Naive thymus-derived CD4-positive, alpha-beta T cell (primary cell): Measurements from ENCODE around the gene MGAT4A. TPM values are rescaled to one million over a fixed set of nuclear protein-coding genes. Genes with fewer than 3 reads are reported as not detected.

Experiments used
- ATAC-seq: fragments of 150-1000 bp; cut with Tn5 transposase; 2 replicates; pipeline ENCODE4 v1.10.0; 2021; ENCODE audit warnings: mild to moderate bottlenecking, moderate library complexity
- CTCF ChIA-PET: fragments of 350-600 bp; sonication (Branson Sonifier 250); formaldehyde crosslinking; loops from one replicate; lab custom pipeline; 2021; ENCODE audit warnings: antibody characterized with exemption; lab: Charles Lee
- POLR2A ChIA-PET: fragments of 350-600 bp; sonication (Branson Sonifier 250); formaldehyde crosslinking; loops from one replicate; lab custom pipeline; 2021; ENCODE audit warnings: antibody characterized with exemption, inconsistent platforms; lab: Charles Lee
- DNase-seq, 9 donors: peaks; one replicate each; pipeline versions ENCODE4 v3.0.0 to v3.0.0-alpha.2; 2020 to 2022; ENCODE audit warnings: mixed read lengths in 1 of 9
- H3K27ac ChIP-seq: one replicate; pipeline ENCODE4 v1.7.0; 2013; ENCODE audit warnings: mild to moderate bottlenecking, low read depth, low read length, moderate library complexity
- H3K27me3 ChIP-seq, 2 donors: one replicate each; pipeline ENCODE4 v1.7.0; 2013; ENCODE audit warnings: low read length in 2 of 2, mild to moderate bottlenecking in 2 of 2, moderate library complexity in 2 of 2; ENCODE audit not compliant: control insufficient read depth in 2 of 2, insufficient read depth in 2 of 2
- H3K36me3 ChIP-seq, 3 experiments: 1 replicate in 2 of 3; 2 replicates in 1 of 3; pipeline ENCODE4 v1.7.0; 2013; ENCODE audit warnings: low read length in 3 of 3, mild to moderate bottlenecking in 3 of 3, moderate library complexity in 1 of 3; ENCODE audit not compliant: insufficient read depth in 3 of 3, control insufficient read depth in 2 of 3
- H3K4me1 ChIP-seq, 2 donors: one replicate each; pipeline ENCODE4 v1.7.0; 2013; ENCODE audit warnings: low read length in 2 of 2, mild to moderate bottlenecking in 2 of 2, moderate library complexity in 1 of 2; ENCODE audit not compliant: control insufficient read depth in 2 of 2, insufficient read depth in 2 of 2
- H3K4me3 ChIP-seq: 2 replicates; pipeline ENCODE4 v1.7.0; 2013; ENCODE audit warnings: mild to moderate bottlenecking, low read length
- H3K9me3 ChIP-seq, 3 experiments: 1 replicate in 2 of 3; 2 replicates in 1 of 3; pipeline ENCODE4 v1.7.0; 2013; ENCODE audit warnings: low read length in 3 of 3; ENCODE audit not compliant: control insufficient read depth in 2 of 3
- H3K27ac Mint-ChIP-seq, 9 donors: one replicate each; pipeline ENCODE4 v1.8.0; 2020 to 2022; ENCODE audit warnings: mixed read lengths in 9 of 9, mild to moderate bottlenecking in 8 of 9, moderate library complexity in 5 of 9, inconsistent platforms in 2 of 9
- H3K27me3 Mint-ChIP-seq, 5 donors: one replicate each; pipeline ENCODE4 v1.8.0; 2021 to 2022; ENCODE audit warnings: mixed read lengths in 5 of 5, mild to moderate bottlenecking in 1 of 5
- H3K36me3 Mint-ChIP-seq, 5 donors: one replicate each; pipeline ENCODE4 v1.8.0; 2020 to 2022; ENCODE audit warnings: mixed read lengths in 5 of 5, mild to moderate bottlenecking in 3 of 5, inconsistent platforms in 1 of 5
- H3K4me1 Mint-ChIP-seq, 7 donors: one replicate each; pipeline ENCODE4 v1.8.0; 2020 to 2022; ENCODE audit warnings: mixed read lengths in 7 of 7, mild to moderate bottlenecking in 3 of 7, inconsistent platforms in 1 of 7
- H3K4me3 Mint-ChIP-seq, 10 donors: one replicate each; pipeline ENCODE4 v1.8.0; 2020 to 2022; ENCODE audit warnings: mild to moderate bottlenecking in 10 of 10, mixed read lengths in 10 of 10, moderate library complexity in 6 of 10, inconsistent platforms in 2 of 10
- H3K9me3 Mint-ChIP-seq, 11 donors: one replicate each; pipeline ENCODE4 v1.8.0; 2020 to 2022; ENCODE audit warnings: mixed read lengths in 11 of 11, mild to moderate bottlenecking in 4 of 11, inconsistent platforms in 1 of 11, moderate library complexity in 1 of 11
- intact Hi-C, 2 donors: fragments of 100-400 bp; cut with micrococcal nuclease; formaldehyde crosslinking; loops; one replicate each; pipeline ENCODE4 v1.15.1; 2023
- polyA plus RNA-seq, 2 donors: library from polyadenylated mRNA; unstranded; fragments of 300-500 nt; fragmentation: Illumina TruSeq; gene quantifications; one replicate each; pipeline ENCODE4 v1.2.3, GENCODE V29; 2021
- total RNA-seq, 6 experiments: library from RNA in 5 of 6; stranded (reverse) in 5 of 6; gene quantifications; 1 replicate in 5 of 6; 2 replicates in 1 of 6; pipeline ENCODE4 v1.2.3 and lab custom pipeline; 2021 to 2026

The MGAT4A gene
- total and polyA plus RNA-seq, 7 experiments from 2014 or later = 125 to 349 (median 262) TPM

- ChIA-PET CTCF (no interaction called here), POLR2A (interaction anchor here (1.0 kb wide), 1 partner anchor 9 kb away, joined by 3 read pairs; no protein-coding TSS in a partner anchor)
- Mint-ChIP-seq H3K27me3 (no peaks in the 10 kb centered on the region), H3K4me3 (peak overlapping the region in 4 of 10 donors; percentile 29 to 72 (median 60)), H3K4me1 (peaks cover 25 to 71% (median 52%) of the 10 kb centered on the region in 7 donors), H3K27ac (peak overlapping the region; percentile 7 to 98 (median 85)), H3K9me3 (peaks cover 0 to 12% (median 0%) of the 10 kb centered on the region in 11 donors), H3K36me3 (peaks cover 17 to 49% (median 45%) of the 10 kb centered on the region in 5 donors)
- intact Hi-C loops = no loop called here
- no peak for DNase-seq
- H3K9me3 ChIP-seq = no peaks in the 10 kb centered on the region
- peaks cover 5 to 6% of the 10 kb centered on the region in 2 donors for H3K4me1 ChIP-seq
- no peak overlapping the region for H3K4me3 ChIP-seq
- H3K27ac ChIP-seq = peak overlapping the region; percentile 22
- ATAC-seq = no peak
- no peaks in the 10 kb centered on the region for H3K27me3 ChIP-seq
- H3K36me3 ChIP-seq = peaks cover 3 to 57% (median 6%) of the 10 kb centered on the region in 3 experiments
Observed at GRCh38 chr2:98615481-98615880, 115.5 kb downstream of the MGAT4A start.

GRCh38 chr2:98614024-98614739, 116.8 kb downstream of the MGAT4A start:
- Mint-ChIP-seq H3K9me3 (peaks cover 0 to 12% (median 0%) of the 10 kb centered on the region in 11 donors), H3K36me3 (peaks cover 17 to 48% (median 42%) of the 10 kb centered on the region in 5 donors), H3K4me3 (peak overlapping the region in 4 of 10 donors; percentile 25 to 41 (median 36)), H3K4me1 (peaks cover 32 to 76% (median 56%) of the 10 kb centered on the region in 7 donors), H3K27ac (peak overlapping the region; percentile 7 to 98 (median 85)), H3K27me3 (no peaks in the 10 kb centered on the region)
- H3K27ac ChIP-seq = peak overlapping the region; percentile 10
- no peaks in the 10 kb centered on the region for H3K9me3 ChIP-seq
- peaks cover 18 to 19% of the 10 kb centered on the region in 2 donors for H3K4me1 ChIP-seq
- H3K27me3 ChIP-seq = no peaks in the 10 kb centered on the region
- DNase-seq = no peak
- no peak overlapping the region for H3K4me3 ChIP-seq
- ChIA-PET CTCF (no interaction called here), POLR2A (interaction anchor here (0.6 kb wide), 1 partner anchor 61 kb away, joined by 3 read pairs; no protein-coding TSS in a partner anchor)
- peaks cover 3 to 55% (median 6%) of the 10 kb centered on the region in 3 experiments for H3K36me3 ChIP-seq
- intact Hi-C loops = no loop called here
- no peak for ATAC-seq

GRCh38 chr2:98608962-98609604, 121.8 kb downstream of the MGAT4A start:
- ChIA-PET POLR2A (interaction anchor here (0.9 to 1.9 kb wide), 4 partner anchors 9 to 163 kb away, joined by 3 to 9 read pairs (median 6); no protein-coding TSS in a partner anchor), CTCF (interaction anchor here (0.6 to 1.0 kb wide), 2 partner anchors 52 to 220 kb away, joined by 3 read pairs; no protein-coding TSS in a partner anchor)
- no peak for DNase-seq
- H3K27ac ChIP-seq = peak overlapping the region; percentile 97
- Mint-ChIP-seq H3K27me3 (no peaks in the 10 kb centered on the region), H3K4me1 (peaks cover 52 to 85% (median 76%) of the 10 kb centered on the region in 7 donors), H3K9me3 (peaks cover 0 to 9% (median 0%) of the 10 kb centered on the region in 11 donors), H3K4me3 (peak overlapping the region; percentile 82 to 97 (median 90)), H3K27ac (peak overlapping the region; percentile 81 to 97 (median 92)), H3K36me3 (peaks cover 10 to 25% (median 16%) of the 10 kb centered on the region in 5 donors)
- intact Hi-C loops = loop anchor here (1.0 to 10.0 kb wide), 13 partner anchors 7 to 962 kb away; partner anchors contain the start of genes MITD1 (in 2 of the 2), MRPL30 (in 2 of the 2), ACTR1B (in 1 of the 2) and C2orf15 (in 1 of the 2)
- no peak for ATAC-seq
- no peaks in the 10 kb centered on the region for H3K9me3 ChIP-seq
- H3K36me3 ChIP-seq = peaks cover 0 to 43% (median 3%) of the 10 kb centered on the region in 3 experiments
- peak overlapping the region; percentile 94 for H3K4me3 ChIP-seq
- no peaks in the 10 kb centered on the region for H3K27me3 ChIP-seq
- peaks cover 39 to 48% of the 10 kb centered on the region in 2 donors for H3K4me1 ChIP-seq

- H3K36me3 ChIP-seq = peaks cover 0 to 39% (median 3%) of the 10 kb centered on the region in 3 experiments
- H3K27me3 ChIP-seq = no peaks in the 10 kb centered on the region
- CTCF ChIA-PET = interaction anchor here (0.6 to 1.2 kb wide), 3 partner anchors 40 to 221 kb away, joined by 3 to 5 read pairs (median 3); no protein-coding TSS in a partner anchor
- H3K4me1 ChIP-seq = peaks cover 39 to 48% of the 10 kb centered on the region in 2 donors
- H3K4me3 ChIP-seq = peak within 1 kb of the TSS; percentile 94
- H3K9me3 ChIP-seq = no peaks in the 10 kb centered on the region
- Mint-ChIP-seq H3K4me1 (peaks cover 51 to 82% (median 70%) of the 10 kb centered on the region in 7 donors), H3K27me3 (no peaks in the 10 kb centered on the region), H3K36me3 (peaks cover 3 to 21% (median 15%) of the 10 kb centered on the region in 5 donors), H3K27ac (peak within 1 kb of the TSS; percentile 81 to 97 (median 92)), H3K4me3 (peak within 1 kb of the TSS; percentile 82 to 97 (median 90)), H3K9me3 (peaks cover 0 to 6% (median 0%) of the 10 kb centered on the region in 11 donors)
- peak; percentile 93 for ATAC-seq
- intact Hi-C loops = loop anchor here (1.0 to 10.0 kb wide), 13 partner anchors 8 to 961 kb away; partner anchors contain the start of genes MITD1 (in 2 of the 2), MRPL30 (in 2 of the 2), ACTR1B (in 1 of the 2) and C2orf15 (in 1 of the 2)
- DNase-seq = peak; percentile 82 to 94 (median 87)
- POLR2A ChIA-PET = interaction anchor here (0.9 to 2.5 kb wide), 5 partner anchors 10 to 164 kb away, joined by 3 to 9 read pairs (median 8); no protein-coding TSS in a partner anchor
- peak within 1 kb of the TSS; percentile 97 for H3K27ac ChIP-seq
Observed at GRCh38 chr2:98608116-98608961, 122.6 kb downstream of the MGAT4A start, which contains the start of the genes COA5 and UNC50. TSS of gene COA5 (minus strand) at chr2:98608512. CDS start at chr2:98608405, 107 bp downstream. TSS of gene UNC50 (plus strand) at chr2:98608589. CDS start at chr2:98609760, 1,171 bp downstream.

GRCh38 chr2:98607741-98608115, 123.2 kb downstream of the MGAT4A start:
- peak overlapping the region; percentile 81 to 97 (median 92) for H3K27ac Mint-ChIP-seq
- H3K4me3 Mint-ChIP-seq = peak overlapping the region; percentile 82 to 97 (median 90)
- peaks cover 0 to 5% (median 0%) of the 10 kb centered on the region in 11 donors for H3K9me3 Mint-ChIP-seq
- Histone ChIP-seq H3K36me3 (peaks cover 0 to 34% (median 2%) of the 10 kb centered on the region in 3 experiments), H3K27me3 (no peaks in the 10 kb centered on the region), H3K27ac (peak overlapping the region; percentile 97), H3K4me3 (peak overlapping the region; percentile 94), H3K9me3 (no peaks in the 10 kb centered on the region), H3K4me1 (peaks cover 39 to 48% of the 10 kb centered on the region in 2 donors)
- CTCF ChIA-PET = interaction anchor here (0.6 to 1.2 kb wide), 2 partner anchors 41 to 195 kb away, joined by 3 to 5 read pairs; no protein-coding TSS in a partner anchor
- peaks cover 0 to 18% (median 12%) of the 10 kb centered on the region in 5 donors for H3K36me3 Mint-ChIP-seq
- intact Hi-C loops = loop anchor here (1.0 to 10.0 kb wide), 13 partner anchors 9 to 960 kb away; partner anchors contain the start of genes MITD1 (in 2 of the 2), MRPL30 (in 2 of the 2), ACTR1B (in 1 of the 2) and C2orf15 (in 1 of the 2)
- POLR2A ChIA-PET = interaction anchor here (0.9 to 2.5 kb wide), 4 partner anchors 10 to 164 kb away, joined by 3 to 9 read pairs (median 6); no protein-coding TSS in a partner anchor
- ATAC-seq = no peak
- H3K4me1 Mint-ChIP-seq = peaks cover 47 to 78% (median 66%) of the 10 kb centered on the region in 7 donors
- DNase-seq = peak in 1 of 9 donors; percentile 18
- no peaks in the 10 kb centered on the region for H3K27me3 Mint-ChIP-seq
